Mucosa of descending colon (tissue), 3 donors: Measurements from ENCODE around the gene ORC1. TPM values are rescaled to one million over a fixed set of nuclear protein-coding genes. Genes with fewer than 3 reads are reported as not detected.
A peak's percentile ranks its signal among the peaks of the same experiment; 100 is the strongest.

Source experiments
- ATAC-seq: fragments of 200-7000 bp; cut with Tn5 transposase; one replicate; pipeline ENCODE4 v1.9.1; 2020; ENCODE audit warnings: mild to moderate bottlenecking, moderate library complexity
- DNase-seq, 3 donors: peaks; one replicate each; pipeline ENCODE4 v3.0.0-alpha.2; 2020
- H3K36me3 ChIP-seq: fragments of 200-600 bp; one replicate; pipeline ENCODE4 v1.8.0; 2021; ENCODE audit warnings: low read depth, mild to moderate bottlenecking
- H3K4me1 ChIP-seq: fragments of 200-600 bp; one replicate; pipeline ENCODE4 v1.8.0; 2021; ENCODE audit warnings: low read depth, mild to moderate bottlenecking
- H3K4me3 ChIP-seq: fragments of 200-600 bp; one replicate; pipeline ENCODE4 v1.8.0; 2021; ENCODE audit warnings: mild to moderate bottlenecking
- H3K9me3 ChIP-seq: fragments of 200-600 bp; one replicate; pipeline ENCODE4 v1.8.0; 2021; ENCODE audit warnings: mild to moderate bottlenecking
- CTCF ChIP-seq: fragments of 200-600 bp; IDR thresholded peaks from one replicate; pipeline ENCODE4 v1.8.0; 2022; ENCODE audit warnings: antibody characterized with exemption, mild to moderate bottlenecking
- intact Hi-C, 2 donors: fragments of 100-400 bp; cut with DNase I in 1 of 2; cut with micrococcal nuclease in 1 of 2; formaldehyde crosslinking; loops; one replicate each; pipeline versions ENCODE4 v1.11.0 to v1.11.1; 2022; cut with DNase I, micrococcal nuclease
- total RNA-seq, 3 donors: library from RNA; stranded (reverse); fragmentation: NEBNext Ultra II Directional in 2 of 3; extraction: Animal tissue kit (Norgen Biotek cat#: 25700) in 2 of 3; gene quantifications; one replicate each; pipeline versions ENCODE4 v1.2.1 to v1.2.4, GENCODE V29; 2021 to 2023
- donor health status: DM: no; HTN: no; CAD: no; lungs with moderate emphysema.
- donor health status: DM: no; HTN: no; CAD: no.
- donor health status: DM: no; HTN: yes; CAD: no.

ORC1 gene
- total RNA-seq, 3 donors from 2014 or later: 1.1 to 7.6 (median 2.1) TPM

- ATAC-seq: peak; percentile 93
- peaks cover 8% of the 10 kb centered on the region for H3K36me3 ChIP-seq
- H3K4me3 ChIP-seq: peak within 1 kb of the TSS; percentile 97
- peak; percentile 23 for TF ChIP-seq CTCF
- H3K4me1 ChIP-seq: peaks cover 11% of the 10 kb centered on the region
- no peaks in the 10 kb centered on the region for H3K9me3 ChIP-seq
- intact Hi-C loops: no loop called here
- peak; percentile 97 to 100 (median 100) for DNase-seq
Measured at GRCh38 chr1:52365746-52366516, 38.3 kb downstream of the ORC1 start, which contains the start of gene CC2D1B. TSS of gene CC2D1B (minus strand) at chr1:52366205. CDS start at chr1:52364620, 1,585 bp downstream.

- ATAC-seq: peak; percentile 22
- H3K4me3 ChIP-seq: peak overlapping the region; percentile 97
Measured at GRCh38 chr1:52365071-52365745, 39.0 kb downstream of the ORC1 start.

GRCh38 chr1:52364235-52364839, 39.9 kb downstream of the ORC1 start:
- peaks cover 8% of the 10 kb centered on the region for H3K36me3 ChIP-seq
- H3K4me3 ChIP-seq: no peak overlapping the region
- DNase-seq: peak in 1 of 3 donors; percentile 44
- intact Hi-C loops: no loop called here
- TF ChIP-seq CTCF: no peak
- no peak for ATAC-seq
- H3K4me1 ChIP-seq: peaks cover 11% of the 10 kb centered on the region
- no peaks in the 10 kb centered on the region for H3K9me3 ChIP-seq

More at GRCh38 chr1:52365071-52365745, 39.0 kb downstream of the ORC1 start:
- DNase-seq: peak; percentile 61 to 72 (median 70)
- intact Hi-C loops: no loop called here
- TF ChIP-seq CTCF: no peak
- Histone ChIP-seq H3K4me1 (peaks cover 11% of the 10 kb centered on the region), H3K9me3 (no peaks in the 10 kb centered on the region), H3K36me3 (peaks cover 8% of the 10 kb centered on the region)

GRCh38 chr1:52360595-52360968, 43.6 kb downstream of the ORC1 start:
- H3K36me3 ChIP-seq: peaks cover 20% of the 10 kb centered on the region

More at GRCh38 chr1:52360595-52360968, 43.6 kb downstream of the ORC1 start:
- no peak for DNase-seq
- peaks cover 9% of the 10 kb centered on the region for H3K4me1 ChIP-seq
- no peak overlapping the region for H3K4me3 ChIP-seq
- intact Hi-C loops: no loop called here
- ATAC-seq: no peak
- H3K9me3 ChIP-seq: no peaks in the 10 kb centered on the region
- no peak for TF ChIP-seq CTCF
